SK-N-SH (cell line): ENCODE results near the gene MAP3K12. TPM values are rescaled to one million over a fixed set of nuclear protein-coding genes. Genes with fewer than 3 reads are reported as not detected.

Source experiments
- CTCF ChIA-PET: fragments of 300-600, 350-600 bp; formaldehyde crosslinking; extraction: SDS; loops from one replicate; lab custom pipeline; 2021; lab: Yijun Ruan, JAX
- POLR2A ChIA-PET: fragments of 350-600 bp; sonication (Branson Sonifier 250); formaldehyde crosslinking; extraction: SDS; loops from one replicate; lab custom pipeline; 2020; ENCODE audit warnings: antibody characterized with exemption, inconsistent platforms; lab: Yijun Ruan, JAX
- DNase-seq: peaks from one replicate; pipeline ENCODE4 v3.0.0; 2012
- H2AFZ ChIP-seq: fragments of 200-600 bp; sonication (generic); 2 replicates; pipeline ENCODE4 v1.8.1; 2016; ENCODE audit warnings: antibody characterized with exemption, mild to moderate bottlenecking, low read depth
- H3F3A ChIP-seq: fragments of 200-600 bp; sonication (generic); replicated peaks from 2 replicates; pipeline ENCODE3; 2016; ENCODE audit warnings: antibody characterized with exemption, mild to moderate bottlenecking; ENCODE audit not compliant: insufficient read depth
- H3K27ac ChIP-seq, 2 experiments: fragments of 200-500 bp in 1 of 2; fragments of 200-600 bp in 1 of 2; sonication (Bioruptor generic) in 1 of 2; sonication (generic), shearing (Covaris generic) in 1 of 2; 2 replicates each; pipeline versions ENCODE4 v1.5.1 to v1.6.1; 2014 to 2016; ENCODE audit warnings: low read depth in 2 of 2, inconsistent platforms in 1 of 2, low read length in 1 of 2, mild to moderate bottlenecking in 1 of 2, mixed read lengths in 1 of 2
- H3K27me3 ChIP-seq: fragments of 200-600 bp; sonication (generic), shearing (Covaris generic); 2 replicates; pipeline ENCODE4 v1.6.1; 2016; ENCODE audit warnings: mixed run types; ENCODE audit not compliant: insufficient read depth
- H3K36me3 ChIP-seq, 2 experiments: fragments of 200-500 bp in 1 of 2; fragments of 200-600 bp in 1 of 2; sonication (Bioruptor generic) in 1 of 2; sonication (generic) in 1 of 2; replicated peaks in 1 of 2; 2 replicates each; pipeline versions ENCODE3 to v1.5.1; 2014 to 2016; ENCODE audit warnings: low read length in 1 of 2, mild to moderate bottlenecking in 1 of 2; ENCODE audit not compliant: insufficient read depth in 2 of 2, control insufficient read depth in 1 of 2
- H3K4me1 ChIP-seq, 2 experiments: fragments of 200-500 bp in 1 of 2; fragments of 200-600 bp in 1 of 2; sonication (Bioruptor generic) in 1 of 2; sonication (generic), shearing (Covaris generic) in 1 of 2; 2 replicates each; pipeline versions ENCODE4 v1.5.1 to v1.6.1; 2014 to 2016; ENCODE audit warnings: low read depth in 1 of 2, low read length in 1 of 2, mixed run types in 1 of 2; ENCODE audit not compliant: insufficient read depth in 2 of 2, control insufficient read depth in 1 of 2
- H3K4me2 ChIP-seq: fragments of 200-600 bp; sonication (generic), shearing (Covaris generic); 2 replicates; pipeline ENCODE4 v1.6.1; 2017; ENCODE audit warnings: mixed run types
- H3K4me3 ChIP-seq, 2 experiments: fragments of 200-500 bp in 1 of 2; fragments of 200-600 bp in 1 of 2; sonication (Bioruptor generic) in 1 of 2; sonication (generic), shearing (Covaris generic) in 1 of 2; 2 replicates each; pipeline versions ENCODE4 v1.5.1 to v1.8.1; 2014 to 2016; ENCODE audit warnings: low read depth in 2 of 2, inconsistent platforms in 1 of 2, low read length in 1 of 2, mild to moderate bottlenecking in 1 of 2, mixed read lengths in 1 of 2, moderate library complexity in 1 of 2
- H3K79me2 ChIP-seq: fragments of 200-600 bp; sonication (generic); 2 replicates; pipeline ENCODE4 v1.8.1; 2017; ENCODE audit warnings: mild to moderate bottlenecking; ENCODE audit not compliant: insufficient read depth
- H3K9ac ChIP-seq: fragments of 200-600 bp; sonication (generic); 2 replicates; pipeline ENCODE4 v1.6.1; 2017; ENCODE audit warnings: mixed run types
- H3K9me2 ChIP-seq: fragments of 200-600 bp; sonication (generic); 2 replicates; pipeline ENCODE4 v1.6.1; 2017; ENCODE audit warnings: mixed run types
- H3K9me3 ChIP-seq: fragments of 200-600 bp; sonication (generic); 2 replicates; pipeline ENCODE4 v1.6.1; 2017; ENCODE audit warnings: mixed run types, mild to moderate bottlenecking, moderate library complexity
- H4K20me1 ChIP-seq: fragments of 200-600 bp; sonication (generic); 2 replicates; pipeline ENCODE4 v1.6.1; 2017; ENCODE audit warnings: mild to moderate bottlenecking, mixed run types; ENCODE audit not compliant: insufficient read depth
- CHD2 ChIP-seq: fragments of 150-350 bp; IDR thresholded peaks from 2 replicates; pipeline ENCODE4 v1.6.1; 2018; ENCODE audit warnings: low read length; ENCODE audit not compliant: partially characterized antibody
- CTCF ChIP-seq: fragments of 200-600 bp; sonication (generic); IDR thresholded peaks from 2 replicates; pipeline ENCODE4 v1.6.1; 2017; ENCODE audit warnings: antibody characterized with exemption, mild to moderate bottlenecking, moderate library complexity
- EZH2phosphoT487 ChIP-seq: fragments of 200-600 bp; sonication (generic); IDR thresholded peaks from 2 replicates; pipeline ENCODE4 v1.6.1; 2017; ENCODE audit warnings: low read depth, mixed run types, mild to moderate bottlenecking, antibody characterized with exemption, moderate library complexity, borderline replicate concordance
- FOXM1 ChIP-seq: IDR thresholded peaks from 2 replicates; pipeline ENCODE4 v1.4.0; 2012; ENCODE audit warnings: low read depth, mild to moderate bottlenecking
- GABPA ChIP-seq: IDR thresholded peaks from 2 replicates; pipeline ENCODE4 v1.4.0; 2012; ENCODE audit warnings: low read depth, mild to moderate bottlenecking
- GATA2 ChIP-seq: sonication (generic); formaldehyde crosslinking; IDR thresholded peaks from 2 replicates; pipeline ENCODE4 v1.5.0; 2020; ENCODE audit warnings: mild to moderate bottlenecking, missing genetic modification reagents
- IRF3 ChIP-seq: fragments of 150-350 bp; IDR thresholded peaks from 2 replicates; pipeline ENCODE4 v1.6.1; 2016; ENCODE audit warnings: mild to moderate bottlenecking, low read depth, low read length
- MAX ChIP-seq: IDR thresholded peaks from 2 replicates; pipeline ENCODE4 v1.4.0; 2012; ENCODE audit warnings: low read depth
- MEF2A ChIP-seq: IDR thresholded peaks from 2 replicates; pipeline ENCODE4 v1.4.0; 2012; ENCODE audit warnings: low read depth, borderline replicate concordance
- NFIC ChIP-seq: IDR thresholded peaks from 2 replicates; pipeline ENCODE4 v1.4.0; 2012; ENCODE audit warnings: borderline replicate concordance
- NRF1 ChIP-seq: IDR thresholded peaks from 2 replicates; pipeline ENCODE4 v1.6.1; 2012; ENCODE audit warnings: low read depth, mild to moderate bottlenecking, low read length
- PBX3 ChIP-seq: IDR thresholded peaks from 2 replicates; pipeline ENCODE4; 2012
- RAD21 ChIP-seq: IDR thresholded peaks from 2 replicates; pipeline ENCODE4 v1.6.1; 2012; ENCODE audit warnings: mild to moderate bottlenecking, low read length
- RCOR1 ChIP-seq: fragments of 150-350 bp; IDR thresholded peaks from 2 replicates; pipeline ENCODE4 v1.6.1; 2017; ENCODE audit warnings: antibody characterized with exemption, low read length
- RXRA ChIP-seq: IDR thresholded peaks from 2 replicates; pipeline ENCODE4 v1.4.0; 2012; ENCODE audit warnings: low read depth, mild to moderate bottlenecking, borderline replicate concordance
- TAF1 ChIP-seq: IDR thresholded peaks from 2 replicates; pipeline ENCODE4 v1.6.1; 2012; ENCODE audit warnings: low read depth, mild to moderate bottlenecking, low read length, moderate library complexity, borderline replicate concordance
- TCF12 ChIP-seq: IDR thresholded peaks from 2 replicates; pipeline ENCODE4 v1.4.0; 2012
- USF2 ChIP-seq: fragments of 150-350 bp; IDR thresholded peaks from 2 replicates; pipeline ENCODE4 v1.6.1; 2017; ENCODE audit warnings: antibody characterized with exemption, low read length, low read depth, borderline replicate concordance
- YY1 ChIP-seq: IDR thresholded peaks from 2 replicates; pipeline ENCODE4 v1.4.0; 2012; ENCODE audit warnings: low read depth, mild to moderate bottlenecking
- ZBTB33 ChIP-seq: IDR thresholded peaks from 2 replicates; pipeline ENCODE4 v1.4.0; 2012; ENCODE audit warnings: low read depth, borderline replicate concordance
- WGBS: methylation state at CpG from one replicate; pipeline ENCODE4 v1.1.6; 2017; ENCODE audit warnings: low lambda C conversion rate; 5-methylcytosine and 5-hydroxymethylcytosine counted together
- polyA plus RNA-seq, 3 experiments: library from polyadenylated mRNA; depleted of rRNA; stranded (reverse); fragments of >200 nt; gene quantifications; 2 replicates each; pipeline ENCODE4 v1.2.3, GENCODE V29; 2012

MAP3K12 gene
- polyA plus RNA-seq, 1 of the 3 experiments (the other 2 are of a cell fraction): 57.6 TPM

GRCh38 chr12:53431187-53431586, 68.1 kb downstream of the MAP3K12 start (continued):
- TF ChIP-seq USF2: no peak

GRCh38 chr12:53430116-53430515, 69.1 kb downstream of the MAP3K12 start:
- Histone ChIP-seq H3K27ac (no peak overlapping the region), H3K9me2 (no peaks in the 10 kb centered on the region), H3K9me3 (no peaks in the 10 kb centered on the region), H3K79me2 (no peaks in the 10 kb centered on the region), H3K4me2 (peak overlapping the region; percentile 61; the same call in 1 of the 2 replicates), H3F3A (peaks cover 10% of the 10 kb centered on the region), H3K27me3 (no peaks in the 10 kb centered on the region), H3K9ac (no peak overlapping the region), H2AFZ (no peak overlapping the region), H3K36me3 (no peaks in the 10 kb centered on the region), H3K4me3 (no peak overlapping the region), H3K4me1 (peaks cover 6 to 8% of the 10 kb centered on the region in 2 experiments; a peak in 3 of 4 replicates), H4K20me1 (no peaks in the 10 kb centered on the region)
- DNase-seq: no peak
- 96% methylated on average over 5 of the region's 5 CpGs for WGBS
- TF ChIP-seq CTCF (no peak), GABPA (no peak), NRF1 (no peak), RAD21 (no peak), GATA2 (CRISPR knock-in tag) (no peak), TAF1 (no peak), USF2 (no peak), NFIC (no peak), MAX (no peak), IRF3 (no peak), FOXM1 (no peak), YY1 (no peak), RCOR1 (no peak), EZH2phosphoT487 (no peak), TCF12 (no peak), MEF2A (no peak), RXRA (no peak), CHD2 (no peak), ZBTB33 (no peak), PBX3 (no peak)
- CTCF ChIA-PET: interaction anchor here (1.1 to 3.0 kb wide), 7 partner anchors 9 to 219 kb away, joined by 3 to 22 read pairs (median 4); partner anchors contain the start of gene AAAS
- POLR2A ChIA-PET: no interaction called here
